Liver (tissue), 9 donors: ENCODE data around the gene ARPP21. TPM values are rescaled to one million over a fixed set of nuclear protein-coding genes. Genes with fewer than 3 reads are reported as not detected.

Experiments used
- DNase-seq: peaks from one replicate; pipeline ENCODE4 v3.0.0-alpha.2; 2017; ENCODE audit warnings: low spot score
- H3K27ac ChIP-seq, 2 donors: one replicate each; pipeline ENCODE4 v1.7.0; 2013; ENCODE audit warnings: inconsistent platforms in 2 of 2, low read length in 2 of 2, control low read depth in 1 of 2, low read depth in 1 of 2, mild to moderate bottlenecking in 1 of 2
- H3K27me3 ChIP-seq, 4 donors: one replicate each; pipeline versions ENCODE4 v1.6.1 to v1.7.0; 2013; ENCODE audit warnings: low read length in 3 of 4, inconsistent platforms in 1 of 4, mild to moderate bottlenecking in 1 of 4, moderate library complexity in 1 of 4; ENCODE audit not compliant: control insufficient read depth in 4 of 4, insufficient read depth in 4 of 4
- H3K36me3 ChIP-seq, 4 donors: one replicate each; pipeline versions ENCODE4 v1.6.1 to v1.7.0; 2013; ENCODE audit warnings: low read length in 3 of 4, mild to moderate bottlenecking in 3 of 4, low read depth in 1 of 4, moderate library complexity in 1 of 4; ENCODE audit not compliant: control insufficient read depth in 4 of 4, insufficient read depth in 3 of 4
- H3K4me1 ChIP-seq, 4 donors: one replicate each; pipeline versions ENCODE4 v1.6.1 to v1.7.0; 2013; ENCODE audit warnings: low read length in 3 of 4, mild to moderate bottlenecking in 3 of 4, moderate library complexity in 1 of 4; ENCODE audit not compliant: control insufficient read depth in 4 of 4, insufficient read depth in 4 of 4
- H3K4me3 ChIP-seq, 3 donors: one replicate each; pipeline versions ENCODE4 v1.6.1 to v1.7.0; 2013; ENCODE audit warnings: low read length in 3 of 3, control low read depth in 1 of 3, low read depth in 1 of 3, mild to moderate bottlenecking in 1 of 3
- H3K9ac ChIP-seq, 2 donors: one replicate each; pipeline ENCODE4 v1.7.0; 2013; ENCODE audit warnings: low read length in 2 of 2, mild to moderate bottlenecking in 2 of 2, moderate library complexity in 2 of 2, control low read depth in 1 of 2, low read depth in 1 of 2
- H3K9me3 ChIP-seq, 4 donors: one replicate each; pipeline versions ENCODE4 v1.6.1 to v1.7.0; 2013; ENCODE audit warnings: low read length in 3 of 4; ENCODE audit not compliant: control insufficient read depth in 4 of 4
- ATF3 ChIP-seq: IDR thresholded peaks from 2 replicates; pipeline ENCODE4 v1.6.1; 2016; ENCODE audit warnings: antibody characterized with exemption
- CTCF ChIP-seq: fragments of 150-350 bp; IDR thresholded peaks from 2 replicates; pipeline ENCODE4 v1.5.1; 2017; ENCODE audit warnings: improper control_type of control experiment, low read depth, low read length; ENCODE audit not compliant: missing input control
- FOXA1 ChIP-seq: IDR thresholded peaks from 2 replicates; pipeline ENCODE4 v1.6.1; 2016; ENCODE audit warnings: antibody characterized with exemption
- FOXA2 ChIP-seq: IDR thresholded peaks from 2 replicates; pipeline ENCODE4 v1.6.1; 2016; ENCODE audit warnings: antibody characterized with exemption
- GABPA ChIP-seq, 2 donors: IDR thresholded peaks in 1 of 2; conservative IDR thresholded peaks in 1 of 2; 2 replicates each; pipeline ENCODE4 v1.6.1; 2016; ENCODE audit warnings: antibody characterized with exemption in 2 of 2, mild to moderate bottlenecking in 1 of 2, moderate library complexity in 1 of 2
- HNF4A ChIP-seq, 2 donors: conservative IDR thresholded peaks; 2 replicates each; pipeline ENCODE4 v1.6.1; 2016; ENCODE audit warnings: antibody characterized with exemption in 2 of 2, mild to moderate bottlenecking in 2 of 2
- HNF4G ChIP-seq: IDR thresholded peaks from 2 replicates; pipeline ENCODE4 v1.6.1; 2016; ENCODE audit warnings: antibody characterized with exemption
- JUND ChIP-seq, 2 donors: IDR thresholded peaks; 2 replicates each; pipeline ENCODE4 v1.6.1; 2016; ENCODE audit warnings: antibody characterized with exemption in 2 of 2
- NR2F2 ChIP-seq: IDR thresholded peaks from 2 replicates; pipeline ENCODE4 v1.6.1; 2016; ENCODE audit warnings: antibody characterized with exemption
- RAD21 ChIP-seq, 2 donors: IDR thresholded peaks; 2 replicates each; pipeline ENCODE4 v1.6.1; 2016; ENCODE audit warnings: antibody characterized with exemption in 2 of 2, mild to moderate bottlenecking in 2 of 2
- REST ChIP-seq: IDR thresholded peaks from 2 replicates; pipeline ENCODE4 v1.6.1; 2016; ENCODE audit warnings: antibody characterized with exemption, mild to moderate bottlenecking
- RXRA ChIP-seq, 2 donors: IDR thresholded peaks; 2 replicates each; pipeline ENCODE4 v1.6.1; 2017 to 2018; ENCODE audit warnings: antibody characterized with exemption in 2 of 2, mild to moderate bottlenecking in 1 of 2
- TAF1 ChIP-seq: conservative IDR thresholded peaks from 2 replicates; pipeline ENCODE4 v1.6.1; 2016; ENCODE audit warnings: antibody characterized with exemption, mild to moderate bottlenecking
- YY1 ChIP-seq: IDR thresholded peaks from 2 replicates; pipeline ENCODE4 v1.6.1; 2016; ENCODE audit warnings: antibody characterized with exemption, mild to moderate bottlenecking
- WGBS: extraction: QIAGEN DNeasy Blood & Tissue Kit; methylation state at CpG from one replicate; pipeline ENCODE4 v1.1.7; 2013; 5-methylcytosine and 5-hydroxymethylcytosine counted together
- polyA plus RNA-seq, 2 donors: library from polyadenylated mRNA; stranded (reverse) in 1 of 2; unstranded in 1 of 2; fragments of 200-250 nt in 1 of 2; fragments of >200 nt in 1 of 2; fragmentation: Nextera tagmentation in 1 of 2; extraction: Ambion mirVana in 1 of 2; gene quantifications; one replicate each; pipeline versions ENCODE4 v1.2.1 to v1.2.3, GENCODE V29; 2013 to 2015
- total RNA-seq, 2 donors: library from RNA; depleted of rRNA; stranded (reverse); fragments of >200 nt; gene quantifications; one replicate each; pipeline ENCODE4 v1.2.3, GENCODE V29; 2014
- TF ChIP-seq, protein P1 (sequence below): IDR thresholded peaks from 2 replicates; pipeline ENCODE4 v1.6.1; 2016; ENCODE audit warnings: antibody characterized with exemption
- donor health status: healthy.
- donor health status: healthy.
- donor health status: healthy.
- donor health status: healthy.
- donor health status: healthy.

ARPP21 gene
- total and polyA plus RNA-seq, 4 donors = 0.42 to 1.3 (median 0.66) TPM; not detected in 1

- TF ChIP-seq, protein P1, sequence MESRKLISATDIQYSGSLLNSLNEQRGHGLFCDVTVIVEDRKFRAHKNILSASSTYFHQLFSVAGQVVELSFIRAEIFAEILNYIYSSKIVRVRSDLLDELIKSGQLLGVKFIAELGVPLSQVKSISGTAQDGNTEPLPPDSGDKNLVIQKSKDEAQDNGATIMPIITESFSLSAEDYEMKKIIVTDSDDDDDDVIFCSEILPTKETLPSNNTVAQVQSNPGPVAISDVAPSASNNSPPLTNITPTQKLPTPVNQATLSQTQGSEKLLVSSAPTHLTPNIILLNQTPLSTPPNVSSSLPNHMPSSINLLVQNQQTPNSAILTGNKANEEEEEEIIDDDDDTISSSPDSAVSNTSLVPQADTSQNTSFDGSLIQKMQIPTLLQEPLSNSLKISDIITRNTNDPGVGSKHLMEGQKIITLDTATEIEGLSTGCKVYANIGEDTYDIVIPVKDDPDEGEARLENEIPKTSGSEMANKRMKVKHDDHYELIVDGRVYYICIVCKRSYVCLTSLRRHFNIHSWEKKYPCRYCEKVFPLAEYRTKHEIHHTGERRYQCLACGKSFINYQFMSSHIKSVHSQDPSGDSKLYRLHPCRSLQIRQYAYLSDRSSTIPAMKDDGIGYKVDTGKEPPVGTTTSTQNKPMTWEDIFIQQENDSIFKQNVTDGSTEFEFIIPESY = no peak
- no peak for TF ChIP-seq YY1
- no peak for TF ChIP-seq GABPA (IDR thresholded peaks at IDR 0.05 in 1 of 2, conservative IDR thresholded peaks at IDR 0.05 in 1 of 2)
- TF ChIP-seq RXRA (IDR thresholded peaks at IDR 0.05) = no peak
- no peak for TF ChIP-seq HNF4A (conservative IDR thresholded peaks at IDR 0.05)
- no peak for TF ChIP-seq FOXA1
- no peak for TF ChIP-seq JUND (IDR thresholded peaks at IDR 0.05)
- no peak for TF ChIP-seq REST
- no peak for TF ChIP-seq HNF4G
- no peak for TF ChIP-seq CTCF
- no peak for TF ChIP-seq NR2F2
- no peak for TF ChIP-seq RAD21 (IDR thresholded peaks at IDR 0.05)
- Histone ChIP-seq H3K4me1 (no peaks in the 10 kb centered on the region), H3K27me3 (no peaks in the 10 kb centered on the region), H3K9ac (no peak overlapping the region), H3K36me3 (no peaks in the 10 kb centered on the region), H3K4me3 (no peak overlapping the region), H3K9me3 (no peaks in the 10 kb centered on the region), H3K27ac (no peak overlapping the region)
- DNase-seq = no peak
- WGBS = 84% methylated on average over 1 of the region's 1 CpG
These were observed 12.5 kb downstream of the ARPP21 start for GRCh38 chr3:35651851-35652250.

GRCh38 chr3:35653347-35653746 lies 14.0 kb downstream of the ARPP21 start:
- H3K36me3 ChIP-seq = no peaks in the 10 kb centered on the region
- 86% methylated on average over 7 of the region's 7 CpGs for WGBS
- no peak for DNase-seq
- no peaks in the 10 kb centered on the region for H3K4me1 ChIP-seq
- H3K4me3 ChIP-seq = no peak overlapping the region
- no peak overlapping the region for H3K9ac ChIP-seq
- no peak overlapping the region for H3K27ac ChIP-seq
- no peaks in the 10 kb centered on the region for H3K9me3 ChIP-seq
- H3K27me3 ChIP-seq = no peaks in the 10 kb centered on the region
- TF ChIP-seq TAF1 (no peak), NR2F2 (no peak), JUND (IDR thresholded peaks at IDR 0.05) (no peak), FOXA2 (no peak), CTCF (no peak), ATF3 (no peak), REST (no peak), GABPA (IDR thresholded peaks at IDR 0.05 in 1 of 2, conservative IDR thresholded peaks at IDR 0.05 in 1 of 2) (no peak), FOXA1 (no peak), HNF4G (no peak), RAD21 (IDR thresholded peaks at IDR 0.05) (no peak)
- TF ChIP-seq, protein P1 = no peak
